Erythroblast (primary cell): Measurements from ENCODE around the gene ARSB.
"Not testable (repeated sequence)": the region's sequence is repeated elsewhere in the genome, so short reads cannot be mapped to it uniquely, and the experiment has no call there.

ENCODE experiments used
- DNase-seq, 2 experiments: peaks; one replicate each; lab custom pipeline; 2025; lab: John Stamatoyannopoulos, UW
- GATA1 ChIP-seq: IDR thresholded peaks from 2 replicates; pipeline ENCODE4 v1.6.1; 2011; ENCODE audit warnings: low read depth, mild to moderate bottlenecking, control low read depth, low read length, moderate library complexity
- POLR2A ChIP-seq: IDR thresholded peaks from 2 replicates; pipeline ENCODE4 v1.6.1; 2011; ENCODE audit warnings: mild to moderate bottlenecking, low read length

The ARSB gene

DNA sequence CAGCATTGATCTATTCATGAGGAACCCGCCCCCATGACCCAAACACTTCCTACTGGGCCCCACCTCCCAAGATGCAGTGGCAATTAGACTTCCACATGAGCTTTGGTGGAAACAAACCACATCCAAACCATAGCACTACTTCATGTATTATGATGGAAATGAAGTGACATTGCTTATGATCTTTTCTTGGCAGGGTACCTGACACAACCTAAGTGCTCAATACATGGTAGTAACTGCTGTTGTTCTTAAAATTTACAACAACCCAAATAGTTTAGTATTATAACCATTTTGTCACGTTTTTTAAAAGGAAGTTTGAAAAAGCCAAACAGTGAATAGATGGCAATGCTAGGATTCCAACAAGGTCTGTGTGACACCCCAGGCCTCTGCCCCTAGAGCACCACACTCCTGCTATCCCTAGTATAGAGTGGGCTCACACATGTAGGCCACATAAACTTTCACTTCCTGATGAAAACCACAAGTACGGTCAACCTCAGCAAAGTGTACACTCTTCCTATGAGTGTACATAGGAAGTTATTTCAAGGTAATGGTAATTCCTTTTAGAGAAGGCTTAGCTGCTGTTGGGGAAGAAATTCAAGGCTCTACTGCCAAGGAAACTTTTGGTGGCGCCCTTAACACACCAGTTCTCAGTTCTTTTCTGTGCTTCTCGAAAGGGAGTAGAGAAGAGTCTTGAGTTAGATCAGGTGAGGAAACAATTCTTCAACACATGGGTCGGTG, 97.6 kb downstream of the ARSB start:
- TF ChIP-seq GATA1 (no peak), POLR2A (no peak)
- DNase-seq: no peak

DNA sequence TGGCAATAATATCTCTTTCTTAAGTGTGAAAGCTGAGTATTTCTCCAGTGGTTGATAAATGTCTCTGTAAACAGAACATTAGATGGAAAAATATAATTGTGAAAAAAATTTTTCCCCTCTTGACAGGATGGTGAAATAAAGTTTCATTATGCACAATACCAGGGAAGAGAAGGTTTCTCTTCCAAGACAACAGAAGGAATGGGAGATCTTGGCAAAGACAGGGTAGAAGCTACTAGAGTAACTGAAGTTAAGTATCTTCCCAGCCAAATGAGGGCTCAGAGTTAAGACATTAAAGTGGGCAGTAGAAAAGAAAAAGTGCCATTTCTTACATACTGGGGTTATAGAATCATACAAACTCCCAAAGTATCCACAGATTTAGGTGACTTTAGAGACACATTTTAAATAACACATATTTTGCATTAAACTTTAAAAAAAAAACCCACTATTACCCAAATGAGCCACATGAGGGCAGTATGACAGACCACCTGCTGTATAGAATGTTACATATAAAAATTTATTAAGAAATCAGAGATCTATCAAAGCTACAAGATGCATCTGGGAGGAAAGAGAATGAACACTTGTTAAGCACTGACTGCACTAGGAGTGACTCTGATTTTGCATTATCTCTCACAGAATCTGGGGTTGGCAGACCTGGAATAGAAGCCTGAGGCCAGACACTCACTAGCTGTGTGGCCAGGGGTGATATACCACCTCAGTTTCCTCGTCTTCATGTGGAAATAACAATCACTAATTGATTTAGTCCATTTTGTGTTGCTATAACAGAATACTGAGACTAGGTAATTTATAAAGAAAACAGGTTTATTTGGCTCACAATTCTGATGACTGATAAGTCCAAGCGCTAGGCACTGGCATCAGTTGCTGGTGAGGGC, 98.5 kb downstream of the ARSB start:
- peak; percentile 7 to 38 for DNase-seq
- no peak for TF ChIP-seq GATA1
- TF ChIP-seq POLR2A: no peak

DNA sequence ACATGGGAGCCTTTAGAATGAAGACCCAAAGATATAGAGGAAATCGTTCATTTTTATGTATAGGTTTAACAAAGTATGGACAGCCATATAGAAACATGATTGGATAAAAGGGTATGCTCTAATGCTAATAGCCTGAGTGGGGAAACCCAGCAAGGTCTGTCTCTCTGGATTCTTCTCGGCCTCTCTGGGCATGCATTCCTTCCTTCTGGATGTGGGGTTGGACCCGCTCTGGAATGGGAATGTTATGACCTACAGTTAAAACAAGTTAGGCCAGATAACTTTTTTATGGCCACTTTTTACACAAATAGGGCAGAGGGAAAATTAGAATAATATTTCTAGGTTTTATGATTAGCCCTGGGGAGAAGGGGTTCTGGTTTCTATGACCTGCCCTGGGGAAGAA, 103.2 kb downstream of the ARSB start:
- DNase-seq: no peak
- TF ChIP-seq GATA1 (no peak), POLR2A (no peak)

DNA sequence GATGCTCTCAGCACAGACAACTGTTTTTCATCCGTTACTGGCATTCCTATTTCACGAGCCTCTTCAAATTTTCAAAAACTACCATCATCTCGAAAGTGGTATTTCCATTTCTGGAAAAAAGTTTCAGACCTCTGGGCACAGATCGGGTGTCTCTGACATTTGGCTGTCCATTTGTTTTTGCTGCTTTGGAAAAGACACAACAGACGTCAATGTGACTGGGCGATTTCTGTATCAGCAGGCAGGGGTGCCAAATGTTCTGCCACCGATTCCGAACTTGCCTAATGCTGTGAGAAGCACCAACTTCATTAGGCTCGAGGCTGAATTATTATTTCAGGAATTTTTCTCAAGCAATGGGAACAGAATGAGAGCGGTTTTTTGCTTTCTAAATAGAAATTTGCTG, 105.6 kb downstream of the ARSB start:
- DNase-seq: no peak
- TF ChIP-seq GATA1 (no peak), POLR2A (no peak)

DNA sequence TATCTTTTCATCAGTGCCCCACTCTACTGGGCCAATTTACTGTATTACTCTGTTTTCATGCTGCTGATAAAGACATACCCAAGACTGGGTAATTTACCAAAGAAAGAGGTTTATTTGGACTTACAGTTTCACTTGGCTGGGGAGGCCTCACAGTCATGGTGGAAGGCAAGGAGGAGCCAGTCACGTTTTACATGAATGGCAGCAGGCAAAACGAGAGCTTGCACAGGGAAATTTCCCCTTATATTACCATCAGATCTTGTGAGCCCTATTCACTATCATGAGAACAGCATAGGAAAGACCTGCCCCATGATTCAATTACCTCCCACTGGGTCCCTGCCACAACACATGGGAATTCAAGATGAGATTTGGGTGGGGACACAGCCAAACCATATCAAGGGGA, 119.0 kb downstream of the ARSB start:
- not testable (repeated sequence) for DNase-seq

DNA sequence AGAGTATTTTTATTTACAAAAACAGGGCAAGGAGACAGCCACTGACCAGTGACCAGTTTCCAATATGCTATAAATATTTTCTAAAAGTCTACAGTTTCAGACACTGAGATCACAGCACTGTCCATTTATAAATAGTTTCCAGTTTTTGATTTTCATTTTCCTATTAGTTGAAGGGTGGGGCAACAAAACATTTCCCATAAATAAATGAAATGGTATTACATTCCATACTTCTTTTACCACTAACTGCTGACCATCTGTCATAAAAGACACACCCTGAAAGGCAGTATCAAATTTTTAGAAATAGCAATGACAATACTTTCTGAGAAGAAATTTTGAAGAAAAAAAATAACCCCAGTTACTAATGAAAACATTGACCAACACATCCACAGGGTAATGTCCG, 126.7 kb downstream of the ARSB start:
- DNase-seq: no peak
- TF ChIP-seq GATA1: no peak
- no peak for TF ChIP-seq POLR2A

DNA sequence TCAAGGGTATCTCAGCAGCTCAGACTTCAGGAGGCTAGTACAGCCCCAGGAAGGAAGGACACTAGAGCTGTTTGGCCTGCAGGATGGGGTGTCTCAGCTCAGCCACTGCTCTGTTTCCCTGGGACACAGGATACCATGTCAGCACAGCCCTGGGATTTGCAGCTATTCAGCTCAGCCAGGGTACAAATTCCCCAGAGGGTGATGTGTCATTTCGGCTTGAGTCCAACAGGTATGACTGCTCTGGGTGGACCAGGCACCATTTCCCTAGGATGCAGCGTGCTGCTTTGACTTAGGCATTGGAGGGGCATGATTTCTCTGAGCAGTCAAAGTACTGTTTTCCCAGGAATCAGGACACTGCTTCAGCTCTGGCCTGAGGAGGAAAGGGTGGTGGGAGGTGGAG, 130.1 kb downstream of the ARSB start:
- TF ChIP-seq GATA1 (no peak), POLR2A (no peak)
- no peak for DNase-seq

DNA sequence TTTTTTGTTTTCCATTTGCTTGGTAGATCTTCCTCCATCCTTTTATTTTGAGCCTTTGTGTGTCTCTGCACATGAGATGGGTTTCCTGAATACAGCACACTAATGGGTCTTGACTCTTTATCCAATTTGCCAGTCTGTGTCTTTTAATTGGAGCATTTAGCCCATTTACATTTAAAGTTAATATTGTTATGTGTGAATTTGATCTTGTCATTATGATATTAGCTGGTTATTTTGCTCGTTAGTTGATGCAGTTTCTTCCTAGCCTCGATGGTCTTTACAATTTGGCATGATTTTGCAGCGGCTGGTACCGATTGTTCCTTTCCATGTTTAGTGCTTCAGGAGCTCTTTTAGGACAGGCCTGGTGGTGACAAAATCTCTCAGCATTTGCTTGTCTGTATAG, 133.2 kb downstream of the ARSB start:
- not testable (repeated sequence) for DNase-seq

DNA sequence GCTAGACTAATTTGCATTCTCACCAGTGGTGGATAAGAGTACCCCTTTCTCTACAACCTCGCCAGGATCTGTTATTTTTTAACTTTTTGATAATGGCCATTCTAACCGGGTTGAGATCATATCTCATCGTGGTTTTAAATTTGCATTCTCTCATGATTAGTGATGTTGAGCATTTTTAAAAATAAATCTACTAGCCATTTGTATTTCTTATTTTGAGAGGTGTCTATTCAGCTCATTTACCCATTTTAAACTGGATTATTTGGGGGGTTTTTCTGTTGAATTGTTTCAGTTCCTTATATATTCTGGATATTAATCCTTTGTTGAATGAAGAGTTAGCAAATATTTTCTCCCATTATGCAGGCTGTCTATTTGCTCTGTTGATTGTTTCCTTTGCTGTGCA, 139.6 kb downstream of the ARSB start:
- no peak for DNase-seq
- TF ChIP-seq GATA1: no peak
- no peak for TF ChIP-seq POLR2A

DNA sequence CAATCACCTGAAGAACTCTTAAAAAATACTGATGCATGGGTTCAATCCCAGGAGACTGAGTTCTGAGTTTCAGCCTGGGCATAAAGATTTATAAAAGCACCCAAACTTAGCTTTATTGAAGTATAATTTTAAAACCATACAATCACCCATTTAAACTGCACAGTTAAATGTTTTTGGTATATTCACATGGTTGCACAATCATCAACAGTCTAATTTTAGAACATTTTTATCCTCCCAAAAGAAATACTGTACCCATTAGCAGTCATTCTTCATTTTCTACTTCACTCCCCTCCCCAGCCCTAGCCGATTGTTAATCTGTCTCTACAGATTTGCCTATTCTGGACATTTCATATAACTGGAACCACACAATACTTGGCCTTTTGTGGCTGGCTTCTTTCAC, 141.7 kb downstream of the ARSB start:
- TF ChIP-seq GATA1 (no peak), POLR2A (no peak)
- DNase-seq: no peak

DNA sequence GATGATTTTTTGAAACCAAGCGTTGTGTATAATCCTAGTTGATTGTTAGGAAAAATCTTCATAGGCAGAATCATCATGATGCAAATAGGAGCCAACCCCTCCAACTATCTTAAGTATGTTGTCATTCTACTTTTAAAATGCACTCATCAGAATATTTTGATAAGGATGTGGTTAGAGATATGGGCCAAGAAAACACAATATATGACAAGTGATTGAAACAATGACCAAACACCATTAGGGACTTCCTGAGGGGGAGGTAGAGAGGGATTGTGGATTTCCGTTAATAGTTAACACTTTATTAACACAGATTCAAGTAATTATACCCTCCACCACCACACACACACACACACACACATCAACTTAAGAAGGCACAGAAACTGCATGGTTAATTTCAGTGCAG, 143.3 kb downstream of the ARSB start:
- DNase-seq: no peak
- no peak for TF ChIP-seq POLR2A
- TF ChIP-seq GATA1: no peak

DNA sequence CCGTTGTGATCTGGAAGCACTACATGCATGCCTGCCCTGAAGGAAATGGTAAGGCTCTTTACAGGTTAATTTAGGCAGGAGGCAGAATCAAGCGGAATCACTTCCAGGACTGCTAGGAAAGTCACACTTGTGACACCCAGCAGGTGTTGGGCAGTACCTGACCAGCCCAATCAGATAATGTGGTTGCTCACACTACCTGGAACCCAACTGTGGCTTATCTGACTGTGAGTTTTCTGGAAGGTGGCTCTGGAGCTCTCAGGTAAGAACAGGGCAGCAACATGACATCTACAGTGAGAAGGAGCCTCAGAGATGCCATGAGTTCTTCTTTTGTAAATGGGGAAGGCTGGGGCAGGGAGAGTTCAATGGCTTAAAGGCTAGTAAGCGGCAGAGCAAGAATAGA, 146.4 kb downstream of the ARSB start:
- TF ChIP-seq POLR2A (no peak), GATA1 (no peak)
- DNase-seq: no peak

DNA sequence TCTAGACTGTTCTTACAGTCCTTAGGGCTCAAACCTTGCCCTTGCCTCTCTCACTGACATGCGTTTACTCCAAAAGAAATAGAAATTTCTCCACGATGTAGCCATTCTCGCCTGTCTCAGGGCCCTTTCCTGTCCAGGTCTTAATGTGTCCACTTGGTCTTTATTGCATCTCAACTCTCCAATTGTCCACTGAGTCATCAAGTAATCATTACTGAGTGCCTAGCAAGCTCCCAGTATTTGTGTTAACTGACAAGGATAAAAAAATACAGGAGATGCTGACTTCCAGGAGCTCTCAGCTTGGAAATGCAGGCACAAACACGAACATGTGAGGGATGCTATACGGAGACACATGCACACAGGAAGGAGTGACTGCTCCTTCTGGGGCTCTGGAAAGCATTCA, 147.3 kb downstream of the ARSB start:
- TF ChIP-seq GATA1 (no peak), POLR2A (no peak)
- DNase-seq: no peak

DNA sequence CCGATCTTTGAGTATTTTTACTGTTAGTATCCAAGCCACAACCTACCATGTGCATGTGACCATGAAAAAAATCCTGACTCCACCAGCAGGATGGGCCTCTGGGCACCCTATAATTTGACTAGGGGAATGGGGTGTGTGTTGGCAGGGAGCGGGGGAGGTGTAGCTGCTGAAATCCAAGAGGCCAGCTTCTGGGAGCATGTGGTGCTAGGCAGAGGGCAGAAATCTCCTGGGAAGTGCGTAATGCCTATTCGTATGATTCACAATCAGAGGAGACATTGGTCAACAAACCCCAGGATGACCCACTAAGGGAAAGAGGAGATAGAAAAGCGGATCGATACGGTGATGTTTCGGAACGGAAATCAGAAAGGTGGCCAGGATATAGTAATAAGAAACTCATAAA, 149.9 kb downstream of the ARSB start:
- TF ChIP-seq POLR2A: no peak
- no peak for TF ChIP-seq GATA1
- no peak for DNase-seq

DNA sequence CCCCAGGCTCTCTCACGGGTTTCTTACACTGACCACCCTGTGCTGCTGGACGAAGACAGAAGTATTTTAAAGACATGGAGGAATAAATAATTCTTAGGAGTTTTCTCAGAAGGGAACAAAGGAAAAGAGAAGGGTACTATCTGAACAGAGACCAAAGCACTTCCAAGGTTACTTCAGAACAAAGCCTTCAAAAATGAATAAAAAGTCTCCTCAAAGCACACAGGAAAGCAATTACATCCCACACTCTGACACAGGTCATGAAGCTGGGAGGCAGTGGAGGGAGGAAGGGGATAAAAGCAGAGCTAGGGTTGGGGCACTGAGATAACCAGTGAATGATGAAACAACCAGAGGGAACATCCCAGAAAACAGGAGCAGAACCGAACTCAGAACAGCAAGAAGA, 151.8 kb downstream of the ARSB start:
- DNase-seq: no peak
- TF ChIP-seq GATA1 (no peak), POLR2A (no peak)

DNA sequence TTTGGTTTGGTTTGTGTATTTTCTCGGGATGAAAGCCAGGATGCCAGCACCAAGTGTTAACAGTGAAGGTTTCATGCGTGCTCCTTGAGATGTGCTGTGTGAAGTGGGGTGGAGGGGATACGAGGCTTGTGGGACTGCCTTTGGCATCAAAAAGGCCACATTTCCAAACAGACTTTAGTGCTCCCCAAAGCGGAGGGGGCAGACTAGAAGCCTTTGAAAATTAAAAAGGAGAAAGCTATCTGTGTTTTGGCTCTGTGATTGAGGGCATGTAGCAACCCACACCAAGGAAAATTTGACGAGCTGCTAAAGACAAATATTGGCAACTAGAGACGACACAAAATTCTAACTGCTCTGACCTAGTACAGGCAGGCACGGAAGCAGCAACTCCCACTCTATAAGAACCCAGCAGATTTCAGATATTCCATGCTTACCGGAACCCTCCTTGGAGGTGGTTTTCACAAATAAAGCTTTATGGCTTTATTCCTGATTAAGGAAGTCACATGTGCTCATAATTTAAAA, 154.5 kb downstream of the ARSB start:
- DNase-seq: no peak
- TF ChIP-seq POLR2A: no peak
- TF ChIP-seq GATA1: no peak
